Renal cortical epithelial cell (primary cell): ENCODE data around the gene ACP7. TPM values are rescaled to one million over a fixed set of nuclear protein-coding genes. Genes with fewer than 3 reads are reported as not detected.
"Not testable (repeated sequence)": the region's sequence is repeated elsewhere in the genome, so short reads cannot be mapped to it uniquely, and the experiment has no call there.

Experiments
- DNase-seq: peaks from one replicate; pipeline ENCODE4 v3.0.0-alpha.2; 2011; ENCODE audit warnings: low read depth
- total RNA-seq: library from RNA; depleted of rRNA; stranded (reverse); fragments of >200 nt; gene quantifications from 2 replicates; pipeline ENCODE4 v1.2.3, GENCODE V29; 2014

ACP7 gene, protein sequence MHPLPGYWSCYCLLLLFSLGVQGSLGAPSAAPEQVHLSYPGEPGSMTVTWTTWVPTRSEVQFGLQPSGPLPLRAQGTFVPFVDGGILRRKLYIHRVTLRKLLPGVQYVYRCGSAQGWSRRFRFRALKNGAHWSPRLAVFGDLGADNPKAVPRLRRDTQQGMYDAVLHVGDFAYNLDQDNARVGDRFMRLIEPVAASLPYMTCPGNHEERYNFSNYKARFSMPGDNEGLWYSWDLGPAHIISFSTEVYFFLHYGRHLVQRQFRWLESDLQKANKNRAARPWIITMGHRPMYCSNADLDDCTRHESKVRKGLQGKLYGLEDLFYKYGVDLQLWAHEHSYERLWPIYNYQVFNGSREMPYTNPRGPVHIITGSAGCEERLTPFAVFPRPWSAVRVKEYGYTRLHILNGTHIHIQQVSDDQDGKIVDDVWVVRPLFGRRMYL
- not detected in 2 replicates for total RNA-seq

DNA sequence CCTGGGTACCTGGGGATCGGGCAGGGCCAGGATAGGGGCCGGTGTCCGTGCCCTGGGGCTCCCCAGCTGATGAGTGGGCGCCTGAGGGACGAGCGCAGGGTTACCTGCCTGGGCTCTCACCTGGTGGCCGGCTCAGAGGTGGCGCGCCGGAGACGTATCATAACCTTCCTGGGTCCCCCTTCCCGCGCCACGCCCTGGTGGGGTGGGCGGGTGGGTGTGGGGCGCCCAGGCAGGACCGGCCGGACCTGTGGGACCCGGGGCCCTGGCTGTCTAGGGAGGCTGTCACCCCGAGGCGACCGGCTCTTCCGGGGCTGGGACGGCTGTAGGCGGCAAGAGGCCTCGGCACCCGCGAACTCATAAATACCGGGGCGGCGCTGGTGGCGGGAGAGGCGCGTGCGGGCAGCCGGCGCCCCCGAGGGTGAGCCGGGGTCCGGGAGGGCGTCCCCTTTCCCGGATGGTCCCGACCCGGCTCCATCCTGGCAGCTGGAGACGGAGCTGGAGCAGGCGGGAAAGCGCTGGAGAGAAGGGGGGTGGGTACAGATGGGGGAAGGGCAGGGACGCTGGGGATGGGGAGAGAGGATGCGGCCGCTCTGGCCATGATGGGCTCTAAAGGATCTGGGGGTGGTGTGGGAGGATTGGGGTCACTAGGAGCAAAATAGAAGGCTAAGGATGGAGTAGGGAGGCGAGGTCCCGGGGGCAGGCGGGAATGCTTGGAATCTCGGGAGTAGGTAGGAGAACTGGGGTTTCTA lies at the start of gene ACP7:
ACP7 (plus strand) TSS at position 386 of the 749 bp plus-strand sequence. CDS start 902 bp downstream, outside the sequence.
- no peak for DNase-seq

DNA sequence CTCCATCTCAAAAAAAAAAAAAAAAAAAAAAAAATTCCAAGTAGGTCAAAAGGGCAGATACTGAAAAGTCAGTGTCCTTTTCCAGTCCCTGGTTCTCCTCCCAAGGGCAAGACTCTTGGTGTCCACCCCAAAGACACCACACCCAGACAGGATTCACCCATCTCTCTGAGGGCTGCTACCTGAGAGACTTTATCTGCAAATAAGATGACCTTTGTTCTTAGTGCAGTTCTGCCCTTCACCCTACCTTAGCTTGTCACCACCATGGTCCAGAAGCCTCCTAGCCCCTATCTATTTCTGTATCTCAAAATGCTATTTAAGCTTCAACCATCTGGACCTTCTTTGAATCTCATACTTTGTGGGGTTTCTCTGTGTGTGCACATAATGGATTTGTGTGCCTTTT lies 47.6 kb upstream of the ACP7 start:
- no peak for DNase-seq

DNA sequence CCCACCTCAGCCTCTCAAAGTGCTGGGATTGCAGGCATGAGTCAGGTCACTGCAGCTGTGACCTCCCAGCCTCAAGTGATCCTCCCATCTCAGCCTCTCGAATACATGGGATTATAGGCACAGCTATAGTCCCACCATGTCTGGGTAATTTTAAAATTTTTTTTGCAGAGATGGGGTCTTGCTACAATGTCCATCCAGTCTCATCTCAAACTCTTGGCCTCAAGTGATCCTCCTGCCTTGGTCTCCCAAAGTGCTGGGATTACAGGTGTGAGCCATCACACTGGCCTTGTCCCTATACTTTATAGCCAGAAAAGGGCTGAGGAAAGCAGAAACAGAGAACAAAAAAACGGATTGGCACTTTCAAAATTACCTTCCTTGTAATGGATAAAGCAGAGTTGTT lies 47.0 kb upstream of the ACP7 start:
- no peak for DNase-seq

DNA sequence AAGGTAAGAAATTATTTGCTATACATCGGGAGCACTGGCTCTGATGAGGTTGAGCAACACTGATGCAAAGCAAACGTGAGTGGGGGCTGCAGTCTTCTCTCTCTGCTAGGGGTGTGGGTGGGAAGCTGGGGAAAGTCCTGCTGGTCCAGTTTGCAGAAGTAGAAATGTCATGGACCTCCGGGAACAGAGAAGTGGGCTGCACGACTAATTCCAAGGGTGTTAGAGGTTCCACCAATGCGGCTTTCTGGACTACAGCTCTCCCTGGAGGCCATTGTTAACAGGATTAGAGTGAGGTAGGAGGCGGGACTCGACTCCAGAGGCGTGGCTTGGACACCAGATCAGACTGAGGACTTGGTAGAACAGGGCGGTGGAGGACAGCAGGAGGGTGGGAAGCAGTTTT lies 46.1 kb upstream of the ACP7 start:
- DNase-seq: peak; percentile 73

DNA sequence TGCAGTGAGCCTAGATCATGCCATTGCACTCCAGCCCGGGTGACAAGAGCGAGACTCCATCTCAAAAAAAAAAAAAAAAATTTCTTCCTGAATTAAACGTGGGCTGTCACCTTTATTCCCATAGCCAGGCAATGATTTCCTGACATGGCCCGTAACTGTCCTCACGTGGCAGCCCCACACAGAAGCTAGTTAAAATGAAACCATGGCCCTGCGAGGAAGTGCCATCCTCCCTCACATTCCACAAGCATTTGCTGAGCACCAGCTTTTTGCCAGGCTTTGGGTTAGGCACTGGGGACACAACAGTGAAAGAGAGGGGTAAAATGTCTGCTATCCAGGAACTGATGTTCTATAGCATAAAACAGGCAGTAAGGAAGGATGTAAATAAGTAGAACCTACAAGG lies 38.7 kb upstream of the ACP7 start:
- peak; percentile 40 for DNase-seq

DNA sequence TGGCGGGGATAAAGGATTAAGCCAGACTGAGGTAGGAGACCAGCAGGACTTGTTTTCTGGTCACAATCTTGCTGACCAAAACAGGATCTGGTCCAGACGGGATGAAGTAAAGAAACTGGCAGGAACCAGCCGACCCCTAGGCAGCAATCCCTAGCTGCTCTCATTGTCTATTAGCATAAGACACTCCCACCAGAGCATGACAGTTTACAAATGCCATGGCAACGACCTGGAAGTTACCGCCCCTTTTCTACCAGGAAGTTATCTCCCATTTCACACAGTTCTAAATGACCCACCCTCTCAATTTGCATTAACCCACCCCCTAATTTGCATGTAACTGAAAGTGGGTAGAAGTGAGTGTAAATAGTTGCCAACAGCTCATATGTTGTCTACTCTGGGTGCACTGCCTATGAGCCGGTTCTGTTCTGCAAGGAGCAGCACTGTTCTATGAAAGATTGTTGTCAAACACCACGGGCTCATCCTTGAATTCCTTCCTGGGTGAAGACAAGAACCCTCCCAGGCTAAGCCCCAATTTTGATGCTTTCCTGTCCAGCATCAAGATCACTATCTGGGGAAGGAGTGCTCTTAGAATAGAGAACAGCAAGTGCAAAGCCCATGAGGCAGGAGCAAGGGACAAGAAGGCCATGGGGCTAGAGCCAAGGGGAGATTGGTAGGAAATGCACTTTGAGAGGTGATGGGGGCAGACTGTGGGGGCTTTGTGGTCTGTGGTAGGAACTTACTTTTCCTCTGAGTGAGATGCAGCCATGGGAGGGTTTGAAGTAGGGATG lies 37.9 kb upstream of the ACP7 start:
- DNase-seq: peak; percentile 85

DNA sequence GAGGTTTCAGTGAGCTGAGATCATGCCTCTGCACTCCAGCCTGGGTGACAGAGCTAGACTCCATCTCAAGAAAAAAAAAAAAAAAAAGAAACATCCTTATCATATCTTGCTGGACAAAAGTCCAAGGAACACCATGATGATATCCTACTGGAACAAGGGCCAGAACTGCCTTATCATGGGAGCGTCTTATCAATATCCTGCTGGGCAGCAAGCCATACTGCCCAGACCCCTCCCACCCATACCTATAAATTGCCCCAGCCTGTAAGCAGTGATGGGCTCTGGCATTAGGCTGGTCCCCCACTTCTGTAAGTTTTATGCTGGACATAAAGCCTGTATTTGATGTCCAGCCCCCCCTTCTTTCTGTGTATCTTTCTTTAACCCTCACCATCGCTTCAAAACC lies 37.1 kb upstream of the ACP7 start:
- no peak for DNase-seq

DNA sequence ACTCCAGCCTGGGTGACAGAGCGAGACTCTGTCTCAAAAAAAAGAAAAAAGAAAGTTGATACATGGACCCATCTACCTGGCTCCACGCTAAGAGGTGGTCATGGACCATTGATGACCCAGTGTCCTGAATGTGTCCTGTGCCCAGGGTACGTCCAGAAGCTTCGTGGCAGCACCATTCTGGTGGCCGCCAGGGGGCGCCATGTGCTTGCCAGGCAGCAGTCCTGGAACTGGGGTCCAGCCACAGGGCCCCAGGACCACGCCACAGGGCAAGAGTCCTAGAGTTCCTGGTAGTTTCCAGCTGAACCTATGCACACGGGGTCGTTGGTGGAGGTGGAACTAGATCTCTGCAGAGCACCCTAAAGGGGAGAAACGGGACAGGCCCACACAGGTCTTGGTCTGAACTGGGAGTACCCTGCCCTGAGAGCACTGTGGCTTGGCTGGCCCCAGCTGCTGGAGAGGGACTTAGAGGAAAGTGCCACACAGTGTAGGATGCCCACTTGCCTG lies 31.9 kb upstream of the ACP7 start:
- no peak for DNase-seq

DNA sequence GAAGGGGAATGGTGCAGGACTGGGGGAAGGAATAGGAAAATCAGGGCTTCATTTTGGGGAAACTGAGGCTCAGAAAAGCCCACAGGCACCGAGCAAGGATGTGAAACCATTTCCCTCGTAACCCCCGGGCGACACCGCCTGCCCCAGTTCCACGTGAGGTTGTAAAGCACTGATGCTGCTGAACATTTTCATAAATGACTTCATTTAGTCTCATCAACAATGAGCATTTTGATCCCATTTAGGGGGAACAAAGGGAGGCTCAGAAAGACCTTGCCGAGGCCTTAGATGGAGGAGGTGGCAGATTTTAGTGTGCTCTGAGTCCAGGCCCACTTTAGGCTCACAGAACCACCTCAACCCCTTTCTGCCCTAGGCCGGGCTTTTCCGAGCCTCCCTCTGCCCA lies 31.3 kb upstream of the ACP7 start:
- DNase-seq: no peak

DNA sequence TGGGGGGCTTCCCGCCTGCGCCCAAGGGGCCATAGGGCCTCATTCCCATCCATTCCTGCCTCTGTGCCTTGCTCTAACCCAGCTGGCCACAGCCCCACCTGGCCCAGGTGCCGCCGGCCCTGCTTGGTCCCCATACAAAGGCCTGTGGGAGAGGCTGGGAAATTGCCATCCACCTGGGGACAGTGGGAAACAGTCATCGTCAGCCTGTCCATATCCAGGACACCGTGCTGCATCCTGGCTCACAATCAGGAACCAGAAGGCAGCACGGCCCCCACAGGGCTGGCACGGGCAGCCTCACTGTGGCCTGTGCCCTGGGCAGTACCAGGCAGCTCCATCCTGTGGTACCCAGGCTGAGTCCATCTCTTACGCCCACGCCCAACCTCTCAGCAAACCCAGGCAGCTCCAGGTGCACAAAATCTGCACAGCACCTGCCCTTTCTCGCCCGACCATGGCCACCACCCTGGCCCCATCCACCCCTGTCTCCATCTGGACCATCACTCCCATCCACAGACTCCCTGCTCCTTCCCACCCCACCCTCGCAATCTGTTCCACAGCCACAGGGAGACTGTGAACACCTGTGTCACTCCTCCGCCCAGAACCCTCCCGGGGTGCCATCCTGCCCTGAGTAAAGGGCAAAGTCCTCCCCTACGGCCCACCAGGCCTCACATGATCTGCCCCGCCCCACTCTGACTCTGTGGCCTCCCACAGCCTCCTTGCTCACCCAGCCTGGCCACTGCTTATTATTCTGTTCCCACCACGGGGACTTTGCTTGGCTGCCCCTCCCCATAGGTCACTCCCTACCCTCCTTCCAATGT lies 30.7 kb upstream of the ACP7 start:
- DNase-seq: no peak

DNA sequence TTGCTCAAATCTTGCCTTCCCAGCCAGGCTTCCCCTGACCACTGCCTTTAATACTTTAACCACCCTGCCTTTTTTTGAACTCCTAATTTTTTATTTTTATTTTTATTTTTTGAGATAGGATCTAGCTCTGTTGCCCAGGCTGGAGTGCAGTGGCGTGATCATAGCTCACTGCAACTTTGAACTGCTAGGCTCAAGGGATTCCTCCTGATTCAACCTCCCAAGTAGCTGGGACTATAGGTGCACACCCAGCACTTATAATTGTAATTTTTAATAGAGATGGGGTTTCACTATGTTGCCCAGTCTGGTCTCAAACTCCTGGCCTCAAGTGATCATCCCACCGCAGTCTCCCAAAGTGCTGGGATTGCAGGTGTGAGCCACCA lies 30.1 kb upstream of the ACP7 start:
- DNase-seq: no peak

DNA sequence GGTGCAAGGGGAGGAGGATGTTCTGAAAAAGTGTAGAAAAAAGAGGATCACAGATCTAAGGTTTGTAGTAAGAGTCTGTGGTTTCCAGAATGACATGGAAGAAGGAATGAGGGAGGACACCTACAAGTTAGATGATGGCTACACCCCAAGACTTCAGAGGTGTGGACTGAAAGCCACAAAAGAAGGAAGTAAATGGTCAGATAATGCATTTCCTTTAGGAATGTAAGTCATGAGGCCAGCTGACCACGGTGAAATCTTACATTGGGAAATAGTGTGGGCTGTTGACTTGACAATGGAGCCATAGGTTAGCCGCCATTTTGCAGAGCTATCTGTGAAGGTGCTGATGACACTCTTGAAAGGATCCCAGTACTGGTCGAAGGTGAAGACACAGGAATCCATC lies 26.6 kb upstream of the ACP7 start:
- peak; percentile 33 for DNase-seq

DNA sequence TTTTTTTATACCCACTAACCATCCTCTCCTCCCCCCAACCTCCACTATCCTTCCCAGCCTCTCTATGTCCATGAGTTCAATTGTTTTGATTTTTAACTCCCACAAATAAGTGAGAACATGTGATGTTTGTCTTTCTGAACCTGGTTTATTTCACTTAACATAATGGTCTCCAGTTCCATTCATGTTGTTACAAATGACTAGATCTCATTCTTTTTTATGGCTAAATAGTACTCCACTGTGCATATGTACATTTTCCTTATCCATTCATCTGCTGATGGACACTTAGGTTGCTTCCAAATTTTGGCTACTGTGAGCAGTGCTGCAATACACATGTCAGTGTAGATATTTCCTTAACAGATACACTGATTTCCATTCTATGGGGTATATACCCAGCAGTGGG lies 24.9 kb upstream of the ACP7 start:
- DNase-seq: no peak

DNA sequence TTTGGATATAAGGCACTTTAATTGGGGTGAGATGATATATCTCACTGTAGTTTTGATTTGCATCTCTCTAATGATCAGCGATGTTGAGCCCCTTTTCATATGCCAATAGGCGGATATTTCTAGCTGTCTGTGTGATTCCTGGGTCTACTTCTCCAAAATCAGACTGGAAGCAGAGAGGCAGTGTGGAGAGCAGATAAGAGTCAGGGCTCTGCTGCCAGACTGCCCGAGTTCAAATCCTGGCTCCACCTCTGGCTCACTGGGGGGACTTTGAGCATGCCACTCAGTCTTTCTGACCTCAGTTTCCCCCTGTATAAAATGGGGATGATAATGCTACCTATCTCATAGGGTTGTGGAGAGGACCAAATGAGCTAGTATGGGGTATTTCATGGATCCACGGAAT lies 24.0 kb upstream of the ACP7 start:
- DNase-seq: no peak

DNA sequence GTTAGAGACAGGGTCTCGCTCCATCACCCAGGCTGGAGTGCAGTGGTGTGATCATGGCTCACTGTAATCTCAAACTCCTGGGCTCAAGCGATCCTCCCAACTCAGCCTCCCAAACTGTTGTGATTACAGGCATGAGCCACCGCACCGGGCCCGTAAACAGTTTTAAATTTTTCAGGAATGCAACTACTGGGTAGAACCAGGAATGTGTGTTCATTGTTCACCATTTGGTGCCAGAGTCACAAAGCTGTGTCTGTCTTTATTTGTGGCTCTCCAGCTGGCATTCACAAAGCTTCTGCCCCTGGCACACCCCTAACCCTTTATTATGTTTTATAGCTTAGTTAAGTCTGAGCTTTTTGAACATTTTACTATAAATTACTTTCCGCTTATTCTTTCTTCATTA lies 19.8 kb upstream of the ACP7 start:
- no peak for DNase-seq

DNA sequence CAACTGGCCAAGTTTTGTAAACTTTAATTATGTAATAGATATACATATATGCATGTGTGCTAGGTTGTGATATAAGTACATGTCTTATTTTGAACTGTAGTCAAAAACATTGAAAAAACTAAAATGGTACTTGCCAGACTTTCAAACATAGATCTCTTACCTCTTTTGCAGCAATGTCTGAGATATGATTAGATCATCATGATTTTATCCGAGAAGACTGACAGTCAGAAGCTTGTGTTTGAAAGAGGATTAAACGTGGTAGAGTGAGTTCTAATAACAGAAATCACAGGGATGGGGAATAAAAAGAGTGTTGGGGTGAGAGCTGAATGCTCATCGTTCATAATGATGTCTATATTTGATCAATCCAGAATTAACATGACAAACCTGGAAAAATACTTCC lies 18.2 kb upstream of the ACP7 start:
- no peak for DNase-seq

DNA sequence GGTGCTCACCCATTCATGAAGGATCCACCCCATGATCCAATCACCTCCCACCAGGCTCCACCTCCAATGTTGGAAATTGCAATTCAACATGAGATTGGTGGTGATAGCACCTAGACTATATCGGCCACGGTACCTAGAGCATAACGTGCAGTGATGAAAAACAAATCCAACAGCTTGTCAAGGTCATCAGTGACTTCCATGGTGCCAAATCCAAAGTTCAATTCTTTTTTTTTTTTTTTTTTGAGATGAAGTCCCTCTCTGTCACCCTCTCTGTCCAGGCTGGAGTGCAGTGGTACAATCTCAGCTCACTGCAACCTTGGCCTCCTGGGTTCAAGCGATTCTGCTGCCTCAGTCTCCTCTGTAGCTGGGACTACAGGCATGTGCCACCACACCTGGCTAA lies 17.1 kb upstream of the ACP7 start:
- no peak for DNase-seq

DNA sequence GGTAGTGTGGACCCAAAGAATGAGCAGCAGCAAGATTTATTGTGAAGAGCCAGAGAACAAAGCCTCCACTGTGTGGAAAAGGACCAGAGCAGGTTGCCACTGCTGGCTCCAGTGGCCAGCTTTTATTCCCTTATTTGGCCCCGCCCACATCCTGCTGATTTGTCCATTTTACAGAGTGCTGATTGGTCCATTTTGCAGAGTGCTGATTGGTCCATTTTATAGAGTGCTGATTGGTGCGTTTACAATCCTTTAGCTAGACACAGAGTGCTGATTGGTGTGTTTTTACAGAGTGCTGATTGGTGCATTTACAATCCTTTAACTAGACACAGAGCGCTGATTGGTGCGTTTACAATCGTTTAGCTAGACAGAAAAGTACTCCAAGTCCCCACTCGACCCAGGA lies 15.9 kb upstream of the ACP7 start:
- DNase-seq: not testable (repeated sequence)

DNA sequence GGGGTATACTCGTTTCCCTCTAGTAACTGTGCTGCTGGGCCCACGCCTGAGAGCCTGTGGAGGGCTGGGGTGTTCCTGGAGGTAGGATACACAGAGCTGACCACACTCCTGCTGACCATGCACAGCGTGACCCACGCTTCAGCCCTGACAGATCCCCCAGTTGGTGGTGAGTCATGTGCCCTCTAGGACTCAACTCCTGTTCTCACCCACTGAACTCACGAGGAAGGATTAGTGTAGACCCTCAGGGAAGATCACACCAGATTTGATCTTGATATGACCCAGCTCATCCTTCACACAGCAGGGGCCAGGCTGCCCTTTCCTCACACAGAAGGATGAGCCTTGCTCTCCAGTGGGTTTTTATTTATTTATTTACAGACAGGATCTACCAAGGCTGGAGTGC lies 13.3 kb upstream of the ACP7 start:
- DNase-seq: peak; percentile 52

DNA sequence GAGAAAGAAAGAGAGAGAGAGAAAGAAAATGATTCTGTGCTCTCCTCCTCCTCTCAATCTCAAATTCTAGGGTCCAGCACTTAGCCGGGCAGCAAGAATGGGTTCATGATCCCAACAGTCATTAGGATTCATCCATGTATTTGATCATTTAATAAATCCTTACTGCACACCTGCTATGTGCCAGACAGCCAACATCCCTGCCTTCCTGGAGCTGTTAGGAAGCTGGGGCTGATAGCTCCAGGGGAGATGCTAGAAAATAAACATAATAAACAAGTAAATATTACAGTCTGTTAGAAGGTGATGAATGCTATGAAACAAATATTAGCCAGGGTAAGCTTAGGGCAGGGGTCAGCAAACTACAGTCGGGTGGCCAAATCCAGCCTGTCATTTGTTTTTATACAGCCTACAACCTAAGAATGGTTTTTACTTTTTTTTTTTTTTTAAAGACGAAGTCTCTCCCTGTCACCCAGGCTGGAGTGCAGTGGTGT lies 9.9 kb upstream of the ACP7 start:
- no peak for DNase-seq

DNA sequence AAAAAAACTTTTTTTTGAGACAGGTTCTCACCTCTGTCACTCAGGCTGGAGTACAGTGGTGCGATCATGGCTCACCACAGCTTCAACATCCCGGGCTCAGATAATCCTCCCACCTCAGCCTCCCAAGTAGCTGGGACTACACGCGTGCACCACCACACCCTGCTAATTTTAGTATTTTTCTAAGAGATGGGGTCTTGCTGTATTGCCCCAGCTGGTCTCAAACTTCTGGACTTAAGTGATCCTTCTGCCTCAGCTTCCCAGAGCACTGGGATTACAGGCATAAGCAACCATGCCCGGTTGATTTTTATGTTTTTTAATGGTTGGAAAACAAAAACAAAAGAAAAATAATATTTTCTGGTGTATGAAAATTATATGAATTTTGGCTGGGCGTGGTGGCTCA lies 9.2 kb upstream of the ACP7 start:
- DNase-seq: no peak
